ENCODE results near the gene ATP1A3. TPM values are rescaled to one million over a fixed set of nuclear protein-coding genes. Genes with fewer than 3 reads are reported as not detected.

The ATP1A3 gene
- total and polyA plus RNA-seq, 12 donors: 38.0 to 419 (median 334) TPM

GRCh38 chr19:41932259-41932719 is 61.7 kb downstream of the ATP1A3 start:
- ATAC-seq (no peak), DNase-seq (no peak)
- no peaks in the 10 kb centered on the region for H3K36me3 ChIP-seq
- H3K9me3 ChIP-seq: no peaks in the 10 kb centered on the region
- peaks cover 2 to 24% (median 16%) of the 10 kb centered on the region in 9 donors for H3K4me1 ChIP-seq
- TF ChIP-seq CTCF (IDR thresholded peaks at IDR 0.05): no peak
- peaks cover 18 to 97% (median 92%) of the 10 kb centered on the region in 7 donors for H3K27me3 ChIP-seq
- intact Hi-C loops (cut with DNase I): loop anchor here in 5 of 10 donors (5.0 to 10.0 kb wide), 4 partner anchors 47 to 917 kb away; partner anchors contain the start of genes CD79A (in 2 of the 5) and ARHGEF1 (in 1 of the 5)
- no peak overlapping the region for H3K27ac ChIP-seq
- H3K4me3 ChIP-seq: no peak overlapping the region
- WGBS, 2 donors: 16% methylated on average over 11 of the region's 11 CpGs

- DNase-seq: no peak
- Histone ChIP-seq H3K27me3 (peaks cover 30 to 100% (median 96%) of the 10 kb centered on the region in 7 donors), H3K4me3 (no peak overlapping the region), H3K9me3 (no peaks in the 10 kb centered on the region), H3K27ac (no peak overlapping the region), H3K36me3 (no peaks in the 10 kb centered on the region), H3K4me1 (peaks cover 2 to 24% (median 16%) of the 10 kb centered on the region in 9 donors)
- WGBS, 2 donors: 4 to 7% methylated on average over 17 of the region's 17 CpGs
- intact Hi-C loops (cut with DNase I): loop anchor here in 5 of 10 donors (5.0 to 10.0 kb wide), 4 partner anchors 46 to 916 kb away; partner anchors contain the start of genes CD79A (in 2 of the 5) and ARHGEF1 (in 1 of the 5)
- peak in 2 of 9 donors; percentile 12 to 15 for TF ChIP-seq CTCF (IDR thresholded peaks at IDR 0.05)
- no peak for ATAC-seq
Observed at GRCh38 chr19:41930926-41931592, 63.0 kb downstream of the ATP1A3 start.

- ATAC-seq (no peak), DNase-seq (no peak)
- intact Hi-C loops (cut with DNase I): loop anchor here in 5 of 10 donors (5.0 to 10.0 kb wide), 4 partner anchors 46 to 916 kb away; partner anchors contain the start of genes CD79A (in 2 of the 5) and ARHGEF1 (in 1 of the 5)
- WGBS, 2 donors: 13 to 15% methylated on average over 7 of the region's 7 CpGs
- no peak overlapping the region for H3K27ac ChIP-seq
- H3K4me1 ChIP-seq: peaks cover 2 to 23% (median 16%) of the 10 kb centered on the region in 9 donors
- no peak overlapping the region for H3K4me3 ChIP-seq
- H3K27me3 ChIP-seq: peaks cover 37 to 100% (median 96%) of the 10 kb centered on the region in 7 donors
- H3K9me3 ChIP-seq: no peaks in the 10 kb centered on the region
- TF ChIP-seq CTCF (IDR thresholded peaks at IDR 0.05): no peak
- no peaks in the 10 kb centered on the region for H3K36me3 ChIP-seq
Observed at GRCh38 chr19:41930322-41930722, 63.7 kb downstream of the ATP1A3 start.

- WGBS, 2 donors: 14 to 15% methylated on average over 14 of the region's 14 CpGs
- intact Hi-C loops (cut with DNase I): loop anchor here in 6 of 10 donors (5.0 to 10.0 kb wide), 5 partner anchors 42 to 915 kb away; partner anchors contain the start of genes CD79A (in 2 of the 6) and ARHGEF1 (in 1 of the 6)
Observed at GRCh38 chr19:41929536-41930071, 64.4 kb downstream of the ATP1A3 start.

More at GRCh38 chr19:41929536-41930071, 64.4 kb downstream of the ATP1A3 start:
- Histone ChIP-seq H3K36me3 (no peaks in the 10 kb centered on the region), H3K4me1 (peaks cover 2 to 18% (median 16%) of the 10 kb centered on the region in 9 donors), H3K9me3 (no peaks in the 10 kb centered on the region), H3K27me3 (peaks cover 41 to 100% (median 96%) of the 10 kb centered on the region in 7 donors), H3K27ac (no peak overlapping the region), H3K4me3 (no peak overlapping the region)
- no peak for TF ChIP-seq CTCF (IDR thresholded peaks at IDR 0.05)
- no peak for DNase-seq
- ATAC-seq: no peak

Measured in heart right ventricle (tissue), 16 donors.